ENCODE data around the gene RAB3C. TPM values are rescaled to one million over a fixed set of nuclear protein-coding genes. Genes with fewer than 3 reads are reported as not detected.
"Not testable (repeated sequence)": the region's sequence is repeated elsewhere in the genome, so short reads cannot be mapped to it uniquely, and the experiment has no call there.

Gene RAB3C
- total RNA-seq, 1 donor from 2014 or later, result 0.92 TPM

GRCh38 chr5:58666598-58667581, 84.0 kb downstream of the RAB3C start:
- ATAC-seq (no peak), DNase-seq (ENCODE audit: missing footprints) (no peak)
- intact Hi-C loops (cut with DNase I), result no loop called here

DNA sequence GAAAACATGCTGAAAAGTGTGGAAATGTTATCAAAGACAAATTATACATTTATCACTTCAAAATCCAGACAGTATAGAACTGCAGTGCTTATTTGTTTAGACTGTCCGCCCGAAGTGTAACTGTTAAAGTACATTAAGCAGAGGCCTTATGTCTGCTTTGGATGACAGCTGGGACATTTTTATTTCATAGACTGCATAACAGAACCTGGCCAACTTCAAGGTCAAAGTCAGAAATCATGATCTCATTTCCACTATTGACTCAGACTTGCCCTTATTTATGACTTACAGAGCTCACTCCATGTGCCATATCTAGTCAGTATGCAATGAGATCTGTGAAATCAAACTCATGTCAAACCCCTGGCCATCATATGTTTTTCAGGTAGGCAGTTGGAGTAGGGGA, 87.7 kb downstream of the RAB3C start:
- DNase-seq (ENCODE audit: missing footprints), result no peak
- intact Hi-C loops (cut with DNase I), result no loop called here
- peak; percentile 77 for ATAC-seq

GRCh38 chr5:58671155-58671554, 88.3 kb downstream of the RAB3C start:
- intact Hi-C loops (cut with DNase I), result no loop called here
- DNase-seq (ENCODE audit: missing footprints) (no peak), ATAC-seq (no peak)

DNA sequence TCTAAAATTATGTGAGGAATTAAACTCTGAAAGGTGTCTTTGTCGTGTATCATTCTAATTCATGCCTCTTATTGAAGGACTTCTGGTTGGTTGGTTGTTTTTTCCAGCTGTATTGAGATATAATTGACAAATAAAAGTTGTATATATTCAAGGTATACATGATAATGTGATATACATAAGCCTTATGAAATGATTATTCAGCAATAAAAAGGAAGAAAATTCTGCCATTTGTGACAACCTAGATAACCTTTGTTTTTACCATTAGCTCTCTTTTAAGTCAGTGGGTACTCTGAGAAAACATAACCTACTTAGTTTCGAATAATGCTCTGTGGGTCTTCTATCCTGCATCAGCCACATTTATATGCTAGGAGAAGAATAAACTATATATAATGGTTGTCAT, 89.6 kb downstream of the RAB3C start:
- no peak for DNase-seq (ENCODE audit: missing footprints)
- no peak for ATAC-seq
- intact Hi-C loops (cut with DNase I), result no loop called here

DNA sequence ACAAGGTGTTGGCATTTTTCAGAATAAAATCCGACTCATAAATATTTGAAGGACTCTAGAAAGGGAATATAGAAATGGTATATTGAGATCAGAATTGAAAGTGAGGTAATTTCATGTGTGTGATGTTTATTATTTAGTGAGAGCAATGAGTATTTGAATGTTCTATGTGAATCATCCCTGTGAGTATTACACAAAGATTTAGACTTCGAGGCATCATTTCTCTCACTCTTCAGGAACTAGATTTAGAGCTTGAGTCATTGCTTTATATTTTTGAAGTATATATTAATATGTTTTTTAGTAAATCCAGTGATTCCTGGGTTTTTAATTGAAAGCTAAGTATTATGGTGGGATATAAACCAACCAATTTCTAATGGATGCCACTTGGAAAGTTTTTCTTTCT, 91.2 kb downstream of the RAB3C start:
- no peak for DNase-seq (ENCODE audit: missing footprints)
- ATAC-seq, result no peak
- intact Hi-C loops (cut with DNase I), result no loop called here

- intact Hi-C loops (cut with DNase I), result no loop called here
- ATAC-seq, result no peak
- DNase-seq (ENCODE audit: missing footprints), result no peak
Observed at GRCh38 chr5:58674711-58675110, 91.8 kb downstream of the RAB3C start.

- intact Hi-C loops (cut with DNase I), result no loop called here
- ATAC-seq (no peak), DNase-seq (ENCODE audit: missing footprints) (no peak)
Observed at GRCh38 chr5:58675341-58675740, 92.5 kb downstream of the RAB3C start.

- no peak for ATAC-seq
- DNase-seq (ENCODE audit: missing footprints), result no peak
- intact Hi-C loops (cut with DNase I), result no loop called here
Observed at GRCh38 chr5:58677650-58678049, 94.8 kb downstream of the RAB3C start.

DNA sequence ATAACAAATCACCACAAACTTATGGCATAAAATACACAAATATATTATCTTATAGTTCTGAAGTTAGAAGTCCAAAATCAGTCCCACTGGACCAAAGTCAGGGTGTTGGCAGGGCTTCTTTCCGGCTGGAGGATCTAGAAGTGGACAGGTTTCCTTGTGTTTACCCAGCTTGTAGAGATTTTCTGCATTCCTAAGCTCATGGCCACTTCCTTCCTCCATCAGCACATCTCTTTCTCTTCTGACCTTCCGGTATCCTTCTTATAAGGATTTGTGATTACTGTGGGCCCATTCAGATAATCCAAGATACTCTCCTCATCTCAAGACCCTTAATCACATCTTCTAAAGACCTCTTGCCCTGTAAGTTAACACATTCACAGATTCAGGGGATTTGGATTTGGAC, 97.6 kb downstream of the RAB3C start:
- intact Hi-C loops (cut with DNase I), result no loop called here
- no peak for ATAC-seq
- no peak for DNase-seq (ENCODE audit: missing footprints)

- DNase-seq (ENCODE audit: missing footprints) (no peak), ATAC-seq (no peak)
- intact Hi-C loops (cut with DNase I), result no loop called here
Observed at GRCh38 chr5:58681943-58682342, 99.1 kb downstream of the RAB3C start.

- no peak for ATAC-seq
- intact Hi-C loops (cut with DNase I), result no loop called here
- no peak for DNase-seq (ENCODE audit: missing footprints)
Observed at GRCh38 chr5:58683567-58683966, 100.7 kb downstream of the RAB3C start.

- intact Hi-C loops (cut with DNase I), result no loop called here
- ATAC-seq (no peak), DNase-seq (ENCODE audit: missing footprints) (no peak)
Observed at GRCh38 chr5:58687079-58687478, 104.2 kb downstream of the RAB3C start.

- no peak for DNase-seq (ENCODE audit: missing footprints)
- ATAC-seq, result no peak
- intact Hi-C loops (cut with DNase I), result no loop called here
Observed at GRCh38 chr5:58687595-58687994, 104.7 kb downstream of the RAB3C start.

- DNase-seq (ENCODE audit: missing footprints); ATAC-seq; intact Hi-C loops (cut with DNase I): not testable (repeated sequence)
Observed at GRCh38 chr5:58699088-58699761, 116.3 kb downstream of the RAB3C start.

- intact Hi-C loops (cut with DNase I), result no loop called here
- no peak for ATAC-seq
- no peak for DNase-seq (ENCODE audit: missing footprints)
Observed at GRCh38 chr5:58699762-58700118, 116.9 kb downstream of the RAB3C start.

DNA sequence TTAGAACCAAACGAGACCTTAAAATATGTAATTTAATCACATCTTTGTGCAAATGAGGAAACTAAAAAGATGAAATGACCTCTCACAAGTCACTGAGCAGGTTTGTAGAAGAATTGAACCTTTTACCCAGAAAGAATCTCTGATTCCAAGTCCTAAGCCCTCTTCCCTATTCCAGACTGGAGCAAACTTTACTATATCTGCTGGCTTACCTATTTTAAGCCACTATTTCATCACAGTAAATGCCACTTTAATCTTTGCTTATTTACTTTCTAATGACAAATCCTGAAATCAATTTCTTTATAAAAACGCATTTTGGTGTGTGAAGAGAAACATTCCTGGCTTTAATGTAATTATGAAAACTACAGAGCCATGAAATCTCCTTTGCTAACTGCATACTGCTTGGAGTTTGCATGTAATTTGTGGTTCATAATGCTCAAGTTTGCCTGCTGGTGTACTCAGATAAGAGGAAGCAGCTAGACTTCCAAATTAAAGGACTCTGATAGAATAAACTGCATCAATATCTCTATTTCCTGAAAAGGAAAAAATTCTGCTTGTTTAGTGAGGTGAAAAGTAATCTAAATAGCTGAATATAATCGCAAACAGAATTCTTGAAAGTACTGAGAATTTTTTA, 121.2 kb downstream of the RAB3C start:
- no peak for DNase-seq (ENCODE audit: missing footprints)
- intact Hi-C loops (cut with DNase I), result no loop called here
- no peak for ATAC-seq

DNA sequence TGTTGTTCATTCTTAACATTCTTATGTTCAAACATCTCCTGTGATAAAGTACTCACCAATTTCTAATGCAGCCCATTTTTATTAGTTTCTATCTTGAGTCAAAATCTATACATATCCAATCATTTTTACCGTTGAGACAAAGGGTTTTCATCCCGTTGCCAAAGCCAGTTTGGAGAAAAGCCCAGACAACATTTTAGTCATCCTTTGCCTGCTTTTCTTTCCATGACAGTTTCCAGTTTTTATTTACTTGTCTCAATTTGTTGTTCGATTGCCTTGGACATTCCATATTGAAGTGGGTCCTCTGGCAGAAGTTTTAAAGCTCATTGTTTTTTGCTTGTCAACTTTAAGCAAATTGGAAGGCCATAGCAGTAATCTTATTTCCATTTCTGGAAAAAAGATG, 123.9 kb downstream of the RAB3C start:
- intact Hi-C loops (cut with DNase I), result no loop called here
- DNase-seq (ENCODE audit: missing footprints) (no peak), ATAC-seq (no peak)

DNA sequence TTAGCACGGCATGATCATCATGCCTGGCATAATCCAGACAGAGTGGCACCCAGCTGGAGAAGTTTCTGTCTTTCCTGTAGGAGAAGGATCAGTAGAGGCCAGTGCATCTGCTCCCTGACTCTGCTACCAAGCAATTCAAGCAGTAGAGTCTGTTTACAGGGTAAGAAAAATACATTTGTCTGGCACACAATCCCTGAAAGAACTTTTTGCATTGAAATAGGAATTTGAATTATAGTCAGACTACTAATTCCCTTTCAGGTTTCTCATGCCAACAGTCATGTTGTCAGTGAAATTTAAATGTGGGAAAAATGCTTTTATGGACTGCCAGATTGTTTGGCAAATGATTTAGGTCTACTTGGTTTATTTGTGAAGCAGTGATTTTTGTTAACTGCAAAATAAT, 125.6 kb downstream of the RAB3C start:
- ATAC-seq (no peak), DNase-seq (ENCODE audit: missing footprints) (no peak)

DNA sequence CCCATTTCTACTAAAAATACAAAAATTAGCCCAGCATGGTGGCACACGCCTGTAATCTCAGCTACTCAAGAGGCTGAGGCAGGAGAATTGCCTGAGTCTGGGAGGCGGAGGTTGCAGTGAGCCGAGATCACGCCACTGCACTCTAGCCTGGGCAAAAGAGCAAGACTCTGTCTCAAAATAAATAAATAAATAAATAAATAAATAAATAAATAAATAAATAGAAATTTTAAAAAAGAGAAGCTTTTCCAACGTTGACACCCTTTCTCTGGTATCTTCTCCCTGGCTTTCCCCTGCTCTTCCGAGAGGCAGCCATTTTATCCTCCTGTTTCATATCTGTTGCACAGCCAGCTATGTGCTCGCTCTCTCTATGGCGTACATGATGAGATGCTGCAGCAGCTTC, 127.5 kb downstream of the RAB3C start:
- ATAC-seq; intact Hi-C loops (cut with DNase I); DNase-seq (ENCODE audit: missing footprints): not testable (repeated sequence)

More for the DNA sequence above, 125.6 kb downstream of the RAB3C start:
- intact Hi-C loops (cut with DNase I), result no loop called here

DNA sequence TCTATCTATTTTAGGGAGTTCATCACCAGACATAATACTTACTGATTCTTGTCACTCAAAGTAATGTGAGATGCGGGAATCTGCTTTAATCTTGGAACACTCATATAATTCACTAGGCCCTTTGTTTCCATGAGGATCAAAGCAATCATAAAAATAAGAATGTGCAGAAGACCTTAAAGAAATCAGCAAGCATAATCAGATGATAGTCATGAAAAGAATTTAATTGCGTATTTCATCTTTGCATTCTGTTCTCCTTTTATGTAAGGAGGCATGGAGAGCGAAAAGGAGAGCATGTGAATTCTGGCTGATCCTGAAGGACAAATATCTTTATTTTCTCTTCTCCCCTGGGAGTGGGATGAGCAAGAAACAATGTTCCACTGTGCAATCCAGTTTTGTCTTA, 128.0 kb downstream of the RAB3C start:
- DNase-seq (ENCODE audit: missing footprints), result no peak
- intact Hi-C loops (cut with DNase I), result no loop called here
- no peak for ATAC-seq
